GM19238 (cell line): ENCODE results near the gene LRRC41.
"Not testable (repeated sequence)": the region's sequence is repeated elsewhere in the genome, so short reads cannot be mapped to it uniquely, and the experiment has no call there.

ENCODE experiments used
- DNase-seq: peaks from one replicate; pipeline ENCODE4 v3.0.0; 2011; ENCODE audit warnings: low spot score; ENCODE audit not compliant: insufficient read length

Gene LRRC41

GRCh38 chr1:46303038-46303871 is at the start of gene LRRC41, which contains the start of gene UQCRH:
Gene LRRC41, minus strand, starts transcription at chr1:46303616. Its CDS starts 294 bp downstream, at chr1:46303322.
Gene UQCRH, plus strand, starts transcription at chr1:46303698. Its CDS starts 69 bp downstream, at chr1:46303767.
- DNase-seq: peak; percentile 85

GRCh38 chr1:46352363-46352762 is 48.9 kb upstream of the LRRC41 start:
- no peak for DNase-seq

GRCh38 chr1:46345281-46345680 is 41.9 kb upstream of the LRRC41 start:
- no peak for DNase-seq

GRCh38 chr1:46344481-46344880 is 41.1 kb upstream of the LRRC41 start:
- DNase-seq: no peak

GRCh38 chr1:46343705-46344104 is 40.3 kb upstream of the LRRC41 start:
- no peak for DNase-seq

- DNase-seq: no peak
Observed at GRCh38 chr1:46343351-46343695, 39.9 kb upstream of the LRRC41 start.

GRCh38 chr1:46342677-46343350 is 39.4 kb upstream of the LRRC41 start:
- DNase-seq: no peak

- DNase-seq: peak; percentile 37
Observed at GRCh38 chr1:46342084-46342656, 38.8 kb upstream of the LRRC41 start.

- no peak for DNase-seq
Observed at GRCh38 chr1:46341222-46342083, 38.0 kb upstream of the LRRC41 start.

GRCh38 chr1:46340404-46341221 is 37.2 kb upstream of the LRRC41 start, which contains the start of gene NSUN4:
Gene NSUN4, plus strand, starts transcription at chr1:46340807. Its CDS starts 20 bp downstream, at chr1:46340827.
- peak; percentile 76 for DNase-seq

- not testable (repeated sequence) for DNase-seq
Observed at GRCh38 chr1:46337409-46337808, 34.0 kb upstream of the LRRC41 start.

GRCh38 chr1:46335081-46335480 is 31.7 kb upstream of the LRRC41 start:
- no peak for DNase-seq

GRCh38 chr1:46334030-46334384 is 30.6 kb upstream of the LRRC41 start:
- no peak for DNase-seq

- DNase-seq: no peak
Observed at GRCh38 chr1:46333300-46334029, 30.0 kb upstream of the LRRC41 start.

- not testable (repeated sequence) for DNase-seq
Observed at GRCh38 chr1:46331786-46332540, 28.5 kb upstream of the LRRC41 start.

- DNase-seq: not testable (repeated sequence)
Observed at GRCh38 chr1:46330381-46330780, 27.0 kb upstream of the LRRC41 start.

GRCh38 chr1:46329807-46330206 is 26.4 kb upstream of the LRRC41 start:
- DNase-seq: not testable (repeated sequence)

GRCh38 chr1:46328182-46328581 is 24.8 kb upstream of the LRRC41 start:
- DNase-seq: not testable (repeated sequence)
